H1 (cell line): ENCODE measurements around the gene SPOCD1. TPM values are rescaled to one million over a fixed set of nuclear protein-coding genes. Genes with fewer than 3 reads are reported as not detected.

Experiments used
- CTCF ChIA-PET: fragments of 300-600 bp; sonication (Branson Sonifier 250); formaldehyde crosslinking; loops from one replicate; lab custom pipeline; 2021; ENCODE audit not compliant: partially characterized antibody; lab: Charles Lee
- POLR2A ChIA-PET: fragments of 300-600 bp; sonication (Branson Sonifier 250); formaldehyde crosslinking; loops from one replicate; lab custom pipeline; 2021; ENCODE audit warnings: inconsistent platforms; ENCODE audit not compliant: partially characterized antibody; lab: Charles Lee
- DNase-seq, 2 experiments: peaks; one replicate each; pipeline versions ENCODE4 v3.0.0 to v3.0.0-alpha.2; 2010 to 2022; ENCODE audit warnings: low spot score in 2 of 2, low read depth in 1 of 2, mixed read lengths in 1 of 2
- FAIRE-seq: peaks from 2 replicates; lab custom pipeline; 2011; peaks lifted over from hg19 to GRCh38; lab: Jason Lieb, UNC
- H2AFZ ChIP-seq: 2 replicates; pipeline ENCODE4 v1.8.1; 2012; ENCODE audit warnings: low read length, inconsistent platforms
- H2AK5ac ChIP-seq: 2 replicates; pipeline ENCODE4 v1.6.1; 2013; ENCODE audit warnings: low read depth, low read length
- H2BK120ac ChIP-seq: replicated peaks from 2 replicates; pipeline ENCODE3; 2013; ENCODE audit warnings: low read depth, low read length, inconsistent platforms
- H2BK12ac ChIP-seq: 2 replicates; pipeline ENCODE4 v1.6.1; 2013; ENCODE audit warnings: low read depth, low read length
- H2BK15ac ChIP-seq: 2 replicates; pipeline ENCODE4 v1.6.1; 2013; ENCODE audit warnings: low read length
- H2BK20ac ChIP-seq: 2 replicates; pipeline ENCODE4 v1.6.1; 2013; ENCODE audit warnings: low read length
- H2BK5ac ChIP-seq: 2 replicates; pipeline ENCODE4 v1.6.1; 2013; ENCODE audit warnings: low read depth, low read length
- H3K14ac ChIP-seq: 2 replicates; pipeline ENCODE4 v1.6.1; 2013; ENCODE audit warnings: inconsistent platforms; ENCODE audit not compliant: insufficient read length
- H3K18ac ChIP-seq: 2 replicates; pipeline ENCODE4 v1.6.1; 2013; ENCODE audit warnings: low read length; ENCODE audit errors: extremely low read depth
- H3K23ac ChIP-seq: 2 replicates; pipeline ENCODE4 v1.6.1; 2013; ENCODE audit warnings: inconsistent platforms; ENCODE audit not compliant: insufficient read length
- H3K23me2 ChIP-seq: 2 replicates; pipeline ENCODE4 v1.6.1; 2013; ENCODE audit warnings: low read depth, low read length
- H3K27ac ChIP-seq: 2 replicates; pipeline ENCODE4 v1.6.1; 2011; ENCODE audit warnings: low read depth, low read length, inconsistent platforms
- H3K27me3 ChIP-seq, 4 experiments: replicated peaks in 1 of 4; 1 replicate in 1 of 4; 2 replicates in 3 of 4; pipeline versions ENCODE4 v1.6.1 to v1.8.1; 2011 to 2013; ENCODE audit warnings: low read length in 3 of 4, mild to moderate bottlenecking in 3 of 4, inconsistent platforms in 2 of 4, mixed read lengths in 2 of 4, moderate library complexity in 1 of 4; ENCODE audit not compliant: control insufficient read depth in 3 of 4, insufficient read depth in 3 of 4; ENCODE audit errors: extremely low read depth in 1 of 4
- H3K36me3 ChIP-seq, 4 experiments: 2 replicates each; pipeline versions ENCODE4 v1.6.1 to v1.8.1; 2011 to 2013; ENCODE audit warnings: mild to moderate bottlenecking in 4 of 4, low read length in 3 of 4, moderate library complexity in 2 of 4, control low read depth in 1 of 4, inconsistent platforms in 1 of 4; ENCODE audit not compliant: insufficient read depth in 4 of 4, control insufficient read depth in 2 of 4
- H3K4ac ChIP-seq: replicated peaks from 2 replicates; pipeline ENCODE3; 2013; ENCODE audit warnings: low read length, low read depth, mixed read lengths, inconsistent platforms; ENCODE audit not compliant: insufficient read length
- H3K4me1 ChIP-seq, 4 experiments: replicated peaks in 1 of 4; 1 replicate in 1 of 4; 2 replicates in 3 of 4; pipeline versions ENCODE4 v1.6.1 to v1.8.1; 2011 to 2013; ENCODE audit warnings: low read length in 3 of 4, inconsistent platforms in 2 of 4, mixed read lengths in 1 of 4; ENCODE audit not compliant: insufficient read depth in 4 of 4, control insufficient read depth in 3 of 4
- H3K4me2 ChIP-seq, 2 experiments: 2 replicates each; pipeline versions ENCODE4 v1.6.1 to v1.8.1; 2011 to 2013; ENCODE audit warnings: low read depth in 2 of 2, low read length in 2 of 2, control low read depth in 1 of 2, inconsistent platforms in 1 of 2, mild to moderate bottlenecking in 1 of 2; ENCODE audit not compliant: insufficient read depth in 1 of 2
- H3K4me3 ChIP-seq, 4 experiments: fragments of 200-600, 300-600 bp in 1 of 4; sonication (generic), shearing (Covaris generic), sonication (Bioruptor Twin) in 1 of 4; 2 replicates each; pipeline versions ENCODE4 v1.5.1 to v1.8.1; 2011 to 2016; ENCODE audit warnings: low read length in 4 of 4, low read depth in 3 of 4, control low read depth in 2 of 4, inconsistent platforms in 2 of 4, mild to moderate bottlenecking in 2 of 4, mixed read lengths in 1 of 4, moderate library complexity in 1 of 4; ENCODE audit not compliant: insufficient read depth in 2 of 4; ENCODE audit errors: extremely low read depth in 1 of 4
- H3K56ac ChIP-seq: replicated peaks from 2 replicates; pipeline ENCODE3; 2013; ENCODE audit warnings: low read depth, mild to moderate bottlenecking, mixed read lengths, low read length, inconsistent platforms; ENCODE audit not compliant: insufficient read length
- H3K79me1 ChIP-seq: 2 replicates; pipeline ENCODE4 v1.6.1; 2013; ENCODE audit warnings: low read depth, low read length, control low read depth
- H3K79me2 ChIP-seq, 2 experiments: 2 replicates each; pipeline versions ENCODE4 v1.6.1 to v1.8.1; 2012 to 2013; ENCODE audit warnings: low read length in 2 of 2, mild to moderate bottlenecking in 2 of 2, inconsistent platforms in 1 of 2; ENCODE audit not compliant: insufficient read depth in 2 of 2, control insufficient read depth in 1 of 2
- H3K9ac ChIP-seq, 4 experiments: replicated peaks in 1 of 4; 1 replicate in 1 of 4; 2 replicates in 3 of 4; pipeline versions ENCODE4 v1.6.1 to v1.8.1; 2011 to 2013; ENCODE audit warnings: low read depth in 3 of 4, low read length in 3 of 4, control low read depth in 2 of 4, mild to moderate bottlenecking in 2 of 4, moderate library complexity in 2 of 4, inconsistent platforms in 1 of 4; ENCODE audit errors: extremely low read depth in 1 of 4
- H3K9me3 ChIP-seq, 2 experiments: 2 replicates each; pipeline versions ENCODE4 v1.6.1 to v1.8.1; 2012 to 2013; ENCODE audit warnings: mild to moderate bottlenecking in 2 of 2, moderate library complexity in 2 of 2, control low read depth in 1 of 2, inconsistent platforms in 1 of 2, low read depth in 1 of 2, low read length in 1 of 2, mixed read lengths in 1 of 2; ENCODE audit not compliant: insufficient read depth in 2 of 2
- H4K20me1 ChIP-seq, 2 experiments: replicated peaks in 1 of 2; 2 replicates each; pipeline versions ENCODE3 to v1.8.1; 2011 to 2013; ENCODE audit warnings: inconsistent platforms in 2 of 2, low read length in 2 of 2, mild to moderate bottlenecking in 1 of 2; ENCODE audit not compliant: insufficient read depth in 2 of 2, control insufficient read depth in 1 of 2
- H4K5ac ChIP-seq: 2 replicates; pipeline ENCODE4 v1.6.1; 2013; ENCODE audit warnings: low read length, low read depth, mixed read lengths, inconsistent platforms; ENCODE audit not compliant: insufficient read length
- H4K8ac ChIP-seq: 2 replicates; pipeline ENCODE4 v1.8.0; 2013; ENCODE audit warnings: mild to moderate bottlenecking, moderate library complexity, low read length, inconsistent platforms; ENCODE audit not compliant: insufficient read depth; ENCODE audit errors: extremely low read depth
- H4K91ac ChIP-seq: replicated peaks from 2 replicates; pipeline ENCODE3; 2013; ENCODE audit warnings: low read length, mixed read lengths, inconsistent platforms; ENCODE audit not compliant: insufficient read length
- ASH2L ChIP-seq: fragments of 200-600, 300-600 bp; sonication (generic); IDR thresholded peaks from one replicate; pipeline ENCODE4 v1.7.1; 2017; ENCODE audit warnings: low read length
- CEBPB ChIP-seq: IDR thresholded peaks from 2 replicates; pipeline ENCODE4 v1.6.1; 2012; ENCODE audit warnings: low read depth, low read length
- CHD1 ChIP-seq: IDR thresholded peaks from 2 replicates; pipeline ENCODE4 v1.6.1; 2012; ENCODE audit warnings: low read depth, low read length, improper control_type of control experiment
- CHD2 ChIP-seq: IDR thresholded peaks from 2 replicates; pipeline ENCODE4 v1.6.1; 2012; ENCODE audit warnings: low read length, improper control_type of control experiment
- EGR1 ChIP-seq: IDR thresholded peaks from 2 replicates; pipeline ENCODE4 v1.6.1; 2011; ENCODE audit warnings: low read depth, low read length, borderline replicate concordance
- GABPA ChIP-seq: IDR thresholded peaks from 2 replicates; pipeline ENCODE4 v1.6.1; 2011; ENCODE audit warnings: mild to moderate bottlenecking, low read length, moderate library complexity, borderline replicate concordance; ENCODE audit not compliant: insufficient read depth
- JUN ChIP-seq: IDR thresholded peaks from 2 replicates; pipeline ENCODE4 v1.6.1; 2011; ENCODE audit warnings: low read depth, mild to moderate bottlenecking, improper control_type of control experiment, low read length
- KDM4A ChIP-seq: IDR thresholded peaks from one replicate; pipeline ENCODE4 v1.7.1; 2012; ENCODE audit warnings: low read depth, mild to moderate bottlenecking, moderate library complexity, low read length, inconsistent platforms; ENCODE audit not compliant: severe bottlenecking
- NANOG ChIP-seq: IDR thresholded peaks from 2 replicates; pipeline ENCODE4 v1.6.1; 2011; ENCODE audit warnings: low read length, low read depth, mild to moderate bottlenecking, inconsistent platforms; ENCODE audit not compliant: insufficient read depth, poor library complexity, severe bottlenecking
- SP1 ChIP-seq: IDR thresholded peaks from 2 replicates; pipeline ENCODE4 v1.6.1; 2011; ENCODE audit warnings: low read depth, low read length
- SRF ChIP-seq: IDR thresholded peaks from 2 replicates; pipeline ENCODE4 v1.6.1; 2011; ENCODE audit warnings: mild to moderate bottlenecking, low read depth, low read length, moderate library complexity
- TCF12 ChIP-seq: IDR thresholded peaks from 2 replicates; pipeline ENCODE4 v1.6.1; 2011; ENCODE audit warnings: low read depth, mild to moderate bottlenecking, low read length
- WGBS, 2 experiments: shearing (Covaris generic) in 1 of 2; methylation state at CpG; one replicate each; pipeline versions ENCODE4 v1.1.6 to v1.1.7; 2013 to 2015; ENCODE audit warnings: low lambda C conversion rate in 2 of 2, mixed read lengths in 2 of 2, inconsistent platforms in 1 of 2, low coverage in 1 of 2, missing lambda C conversion rate in 1 of 2; ENCODE audit not compliant: insufficient replicate concordance in 2 of 2, insufficient coverage in 1 of 2, insufficient read length in 1 of 2; ENCODE audit errors: extremely low coverage in 1 of 2, missing lambda C conversion rate in 1 of 2; 5-methylcytosine and 5-hydroxymethylcytosine counted together
- polyA plus RNA-seq, 7 experiments: library from polyadenylated mRNA; depleted of rRNA in 3 of 7; stranded (reverse) in 5 of 7; unstranded in 2 of 7; fragments of >200 nt in 5 of 7; fragments of 200-250 nt in 2 of 7; gene quantifications; 1 replicate in 5 of 7; 2 replicates in 1 of 7; 4 replicates in 1 of 7; pipeline versions ENCODE4 v1.2.1 to v1.2.3, GENCODE V29; 2011 to 2013; ENCODE audit warnings: missing spikeins in 2 of 7, mixed read lengths in 2 of 7
- total RNA-seq: library from RNA; stranded (reverse); fragmentation: NEBNext Ultra II Directional; extraction: Animal tissue kit (Norgen Biotek cat#: 25700); gene quantifications from 2 replicates; pipeline ENCODE4 v1.2.1, GENCODE V29; 2021

SPOCD1 gene
- total and polyA plus RNA-seq, 2 of the 8 experiments (the other 6 are each of a cell fraction or from before 2014, with no cell fraction given): 1.8 to 2.9 TPM

GRCh38 chr1:31798433-31799195, 17.2 kb downstream of the SPOCD1 start:
- Histone ChIP-seq H3K9me3 (no peaks in the 10 kb centered on the region), H3K4me2 (no peak overlapping the region), H2BK12ac (no peak overlapping the region), H4K5ac (no peak overlapping the region), H3K27ac (no peak overlapping the region), H4K91ac (peak overlapping the region; percentile 33), H3K27me3 (peaks cover 0 to 3% (median 0%) of the 10 kb centered on the region in 4 experiments; a peak in 2 of 7 replicates), H3K79me1 (no peaks in the 10 kb centered on the region), H3K18ac (no peak overlapping the region; the same call in 1 of the 2 replicates), H2AK5ac (no peak overlapping the region), H3K23me2 (no peaks in the 10 kb centered on the region; the same call in 1 of the 2 replicates), H4K20me1 (no peaks in the 10 kb centered on the region), H2AFZ (no peak overlapping the region), H2BK120ac (no peak overlapping the region), H3K9ac (no peak overlapping the region), H3K4ac (no peak overlapping the region), H2BK5ac (no peak overlapping the region), H3K4me1 (peaks cover 0 to 16% (median 8%) of the 10 kb centered on the region in 4 experiments; a peak in 5 of 7 replicates), H3K23ac (no peak overlapping the region), H3K56ac (no peak overlapping the region), H3K14ac (no peak overlapping the region), H3K4me3 (no peak overlapping the region), H3K36me3 (no peaks in the 10 kb centered on the region), H4K8ac (peak overlapping the region; percentile 69), H2BK20ac (no peak overlapping the region), H3K79me2 (no peaks in the 10 kb centered on the region), H2BK15ac (no peak overlapping the region)
- DNase-seq (no peak), FAIRE-seq (no peak)
- WGBS, 2 experiments: 83% methylated on average over 14 of the region's 17 CpGs; no CpG with 5 or more reads in 1 of the 2 experiments
- ChIA-PET POLR2A (interaction anchor here (0.6 to 1.5 kb wide), 2 partner anchors 11 to 149 kb away, joined by 3 to 4 read pairs; no protein-coding TSS in a partner anchor), CTCF (interaction anchor here (0.5 to 5.5 kb wide), 13 partner anchors 9 to 591 kb away, joined by 3 to 44 read pairs (median 4); partner anchors contain the start of gene SPOCD1)
- TF ChIP-seq SP1: no peak
- no peak for TF ChIP-seq JUN
- TF ChIP-seq GABPA: no peak
- no peak for TF ChIP-seq ASH2L
- no peak for TF ChIP-seq CEBPB
- no peak for TF ChIP-seq TCF12
- no peak for TF ChIP-seq CHD2
- no peak for TF ChIP-seq NANOG
- TF ChIP-seq EGR1: no peak
- TF ChIP-seq SRF: no peak
- TF ChIP-seq CHD1: no peak
- no peak for TF ChIP-seq KDM4A
